ENCODE results near the gene RIMBP2.

The RIMBP2 gene

GRCh38 chr12:130669797-130670196, 46.3 kb downstream of the RIMBP2 start:
- TF ChIP-seq CTCF (IDR thresholded peaks at IDR 0.05; ENCODE audit: low read length): no peak
- no peak for TF ChIP-seq EZH2 (IDR thresholded peaks at IDR 0.05; ENCODE audit: borderline replicate concordance, low read length)
- no peaks in the 10 kb centered on the region for H3K79me2 ChIP-seq (ENCODE audit: insufficient read depth, low read length)
- no peak overlapping the region for H3K27ac ChIP-seq (ENCODE audit: low read depth, low read length, poor library complexity, severe bottlenecking)
- no peak overlapping the region for H3K9ac ChIP-seq (ENCODE audit: low read length)
- no peak overlapping the region for H3K4me2 ChIP-seq (ENCODE audit: low read length)
- no peak overlapping the region for H3K4me3 ChIP-seq (ENCODE audit: low read depth, low read length, poor library complexity, severe bottlenecking)
- no peaks in the 10 kb centered on the region for H4K20me1 ChIP-seq (ENCODE audit: insufficient read depth, low read length)
- no peaks in the 10 kb centered on the region for H3K9me3 ChIP-seq (ENCODE audit: low read length)
- H3K27me3 ChIP-seq (ENCODE audit: insufficient read depth, low read length): peaks cover 11% of the 10 kb centered on the region; the same call in 1 of the 2 replicates
- H3K9me2 ChIP-seq (ENCODE audit: low read depth, low read length): no peaks in the 10 kb centered on the region
- H3K36me3 ChIP-seq (ENCODE audit: insufficient read depth, low read length): no peaks in the 10 kb centered on the region
- H2AFZ ChIP-seq (ENCODE audit: low read length): no peak overlapping the region
- H3F3A ChIP-seq (ENCODE audit: insufficient read depth, low read length): no peaks in the 10 kb centered on the region
- H3K4me1 ChIP-seq (ENCODE audit: insufficient read depth, low read length, severe bottlenecking): no peaks in the 10 kb centered on the region

- Histone ChIP-seq H2AFZ (ENCODE audit: low read length) (no peak overlapping the region), H3K9me3 (ENCODE audit: low read length) (no peaks in the 10 kb centered on the region), H3K27ac (ENCODE audit: low read depth, low read length, poor library complexity, severe bottlenecking) (no peak overlapping the region), H3K4me3 (ENCODE audit: low read depth, low read length, poor library complexity, severe bottlenecking) (no peak overlapping the region), H3K9me2 (ENCODE audit: low read depth, low read length) (no peaks in the 10 kb centered on the region), H3K27me3 (ENCODE audit: insufficient read depth, low read length) (peaks cover 11% of the 10 kb centered on the region; the same call in 1 of the 2 replicates), H3K36me3 (ENCODE audit: insufficient read depth, low read length) (no peaks in the 10 kb centered on the region), H3K79me2 (ENCODE audit: insufficient read depth, low read length) (no peaks in the 10 kb centered on the region), H4K20me1 (ENCODE audit: insufficient read depth, low read length) (no peaks in the 10 kb centered on the region), H3K9ac (ENCODE audit: low read length) (no peak overlapping the region), H3F3A (ENCODE audit: insufficient read depth, low read length) (no peaks in the 10 kb centered on the region), H3K4me2 (ENCODE audit: low read length) (no peak overlapping the region), H3K4me1 (ENCODE audit: insufficient read depth, low read length, severe bottlenecking) (no peaks in the 10 kb centered on the region)
- TF ChIP-seq CTCF (IDR thresholded peaks at IDR 0.05; ENCODE audit: low read length) (no peak), EZH2 (IDR thresholded peaks at IDR 0.05; ENCODE audit: borderline replicate concordance, low read length) (no peak)
These were observed 46.9 kb downstream of the RIMBP2 start for GRCh38 chr12:130669205-130669557.

- peaks cover 11% of the 10 kb centered on the region; the same call in 1 of the 2 replicates for H3K27me3 ChIP-seq (ENCODE audit: insufficient read depth, low read length)
- H3K4me2 ChIP-seq (ENCODE audit: low read length): no peak overlapping the region
- H3K4me1 ChIP-seq (ENCODE audit: insufficient read depth, low read length, severe bottlenecking): no peaks in the 10 kb centered on the region
- no peak overlapping the region for H3K27ac ChIP-seq (ENCODE audit: low read depth, low read length, poor library complexity, severe bottlenecking)
- H3K9me3 ChIP-seq (ENCODE audit: low read length): no peaks in the 10 kb centered on the region
- H3K9me2 ChIP-seq (ENCODE audit: low read depth, low read length): no peaks in the 10 kb centered on the region
- no peak for TF ChIP-seq EZH2 (IDR thresholded peaks at IDR 0.05; ENCODE audit: borderline replicate concordance, low read length)
- H3K4me3 ChIP-seq (ENCODE audit: low read depth, low read length, poor library complexity, severe bottlenecking): no peak overlapping the region
- no peaks in the 10 kb centered on the region for H3K79me2 ChIP-seq (ENCODE audit: insufficient read depth, low read length)
- no peak overlapping the region for H2AFZ ChIP-seq (ENCODE audit: low read length)
- no peak overlapping the region for H3K9ac ChIP-seq (ENCODE audit: low read length)
- H3K36me3 ChIP-seq (ENCODE audit: insufficient read depth, low read length): no peaks in the 10 kb centered on the region
- no peaks in the 10 kb centered on the region for H4K20me1 ChIP-seq (ENCODE audit: insufficient read depth, low read length)
- no peaks in the 10 kb centered on the region for H3F3A ChIP-seq (ENCODE audit: insufficient read depth, low read length)
These were observed 47.6 kb downstream of the RIMBP2 start for GRCh38 chr12:130668286-130669204.
